Caco-2 (cell line): ENCODE results near the gene ALX3. TPM values are rescaled to one million over a fixed set of nuclear protein-coding genes. Genes with fewer than 3 reads are reported as not detected.

Experiments used
- BruUV-seq: library from RNA; stranded (reverse); fragments of 400-500 nt; replicated peaks from 2 replicates; lab custom pipeline; 2021; lab: Mats Ljungman, UMichigan
- CTCF ChIA-PET: fragments of 300-600 bp; sonication (Branson Sonifier 250); formaldehyde crosslinking; loops from one replicate; lab custom pipeline; 2022; ENCODE audit warnings: antibody characterized with exemption; lab: Charles Lee
- POLR2A ChIA-PET: fragments of 300-600 bp; sonication (Branson Sonifier 250); formaldehyde crosslinking; loops from one replicate; lab custom pipeline; 2022; ENCODE audit warnings: antibody characterized with exemption; lab: Charles Lee
- DNase-seq, 2 experiments: peaks; one replicate each; pipeline versions ENCODE4 v3.0.0 to v3.0.0-alpha.2; 2020 to 2022
- H3K27me3 ChIP-seq: replicated peaks from 2 replicates; pipeline ENCODE4 v1.6.0; 2011; ENCODE audit warnings: low read length; ENCODE audit not compliant: control insufficient read depth, insufficient read depth
- H3K36me3 ChIP-seq: 2 replicates; pipeline ENCODE4 v1.5.1; 2011; ENCODE audit warnings: low read length; ENCODE audit not compliant: control insufficient read depth, insufficient read depth
- H3K4me1 ChIP-seq: fragments of 250-450 bp; sonication (Bioruptor Pico); 2 replicates; pipeline ENCODE4 v1.5.1; 2020; ENCODE audit warnings: mild to moderate bottlenecking
- H3K4me3 ChIP-seq: 2 replicates; pipeline ENCODE4 v1.5.1; 2011; ENCODE audit warnings: low read depth, mild to moderate bottlenecking, control low read depth, low read length
- H3K9me3 ChIP-seq: fragments of 250-450 bp; sonication (Bioruptor Pico); 2 replicates; pipeline ENCODE4 v1.5.1; 2020; ENCODE audit warnings: mild to moderate bottlenecking, moderate library complexity
- H3K27ac Mint-ChIP-seq: one replicate; pipeline ENCODE4 v1.8.0; 2022; ENCODE audit warnings: mixed read lengths; ENCODE audit not compliant: unreplicated experiment
- H3K27me3 Mint-ChIP-seq: one replicate; pipeline ENCODE4 v1.8.0; 2022; ENCODE audit warnings: mixed read lengths; ENCODE audit not compliant: insufficient read depth, unreplicated experiment
- H3K36me3 Mint-ChIP-seq: one replicate; pipeline ENCODE4 v1.8.0; 2022; ENCODE audit warnings: mild to moderate bottlenecking, mixed read lengths; ENCODE audit not compliant: insufficient read depth, unreplicated experiment
- H3K4me1 Mint-ChIP-seq: one replicate; pipeline ENCODE4 v1.8.0; 2022; ENCODE audit warnings: low read depth, mixed read lengths; ENCODE audit not compliant: unreplicated experiment
- H3K4me3 Mint-ChIP-seq: one replicate; pipeline ENCODE4 v1.8.0; 2022; ENCODE audit warnings: mild to moderate bottlenecking, moderate library complexity, mixed read lengths; ENCODE audit not compliant: unreplicated experiment
- H3K9me3 Mint-ChIP-seq: one replicate; pipeline ENCODE4 v1.8.0; 2022; ENCODE audit warnings: mixed read lengths; ENCODE audit not compliant: unreplicated experiment
- intact Hi-C: fragments of 100-400 bp; cut with micrococcal nuclease; formaldehyde crosslinking; loops from one replicate; pipeline ENCODE4 v1.10.0; 2022; ENCODE audit not compliant: unreplicated experiment
- total RNA-seq: library from RNA; stranded (reverse); gene quantifications from 2 replicates; pipeline ENCODE4 v1.2.3, GENCODE V29; 2022
- TF ChIP-seq, protein P1 (sequence below), 2 experiments: fragments of 200-600 bp in 1 of 2; IDR thresholded peaks; 1 replicate in 1 of 2; 2 replicates in 1 of 2; pipeline versions ENCODE4 v1.5.1 to v1.8.0; 2011 to 2022; ENCODE audit warnings: antibody characterized with exemption in 1 of 2, control low read depth in 1 of 2, inconsistent platforms in 1 of 2, low read depth in 1 of 2, low read length in 1 of 2, mild to moderate bottlenecking in 1 of 2, moderate library complexity in 1 of 2; ENCODE audit not compliant: insufficient read depth in 1 of 2, severe bottlenecking in 1 of 2, unreplicated experiment in 1 of 2

Gene ALX3
- total RNA-seq, 1 experiment from 2014 or later: not detected

DNA sequence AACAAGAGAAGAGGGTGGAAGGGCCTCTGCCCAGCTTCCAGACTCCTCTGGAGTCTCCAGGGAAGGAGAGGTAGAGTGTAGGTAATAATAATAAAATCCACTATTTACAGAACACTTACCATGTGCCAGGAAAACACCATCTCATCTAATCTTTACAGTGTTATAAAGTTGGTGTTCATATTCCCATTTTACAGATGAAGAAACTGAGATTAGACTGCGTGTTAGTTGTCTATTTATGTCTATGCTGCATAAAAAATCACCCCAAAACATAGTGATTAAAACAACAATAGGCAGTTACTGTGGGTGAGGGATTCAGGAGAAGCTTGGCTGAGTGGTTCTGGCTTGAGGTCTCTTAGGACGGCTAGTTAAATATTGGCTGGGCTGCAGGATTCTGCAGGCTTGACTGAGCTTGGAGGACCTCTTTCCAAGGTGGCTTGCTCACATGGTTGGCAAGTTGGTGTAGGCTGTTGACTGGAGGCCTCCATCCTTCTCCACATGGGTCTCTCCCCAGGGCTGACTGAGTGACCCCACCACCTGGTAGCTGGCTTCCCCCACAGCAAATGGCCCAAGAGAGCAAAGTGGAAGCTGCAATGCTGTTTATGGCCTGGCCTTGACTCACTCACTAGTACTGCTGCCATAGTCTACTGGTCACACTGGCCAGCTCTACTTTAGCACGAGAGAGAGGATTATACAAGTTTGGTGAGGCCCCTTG lies 6.5 kb upstream of the ALX3 start:
- H3K9me3 Mint-ChIP-seq: no peaks in the 10 kb centered on the region
- Histone ChIP-seq H3K27me3 (no peaks in the 10 kb centered on the region), H3K9me3 (no peaks in the 10 kb centered on the region), H3K36me3 (no peaks in the 10 kb centered on the region), H3K4me3 (no peak overlapping the region), H3K4me1 (no peaks in the 10 kb centered on the region)
- H3K27ac Mint-ChIP-seq: no peak overlapping the region
- H3K4me3 Mint-ChIP-seq: no peak overlapping the region
- intact Hi-C loops: no loop called here
- POLR2A ChIA-PET: no interaction called here
- H3K4me1 Mint-ChIP-seq: no peaks in the 10 kb centered on the region
- TF ChIP-seq, protein P1, sequence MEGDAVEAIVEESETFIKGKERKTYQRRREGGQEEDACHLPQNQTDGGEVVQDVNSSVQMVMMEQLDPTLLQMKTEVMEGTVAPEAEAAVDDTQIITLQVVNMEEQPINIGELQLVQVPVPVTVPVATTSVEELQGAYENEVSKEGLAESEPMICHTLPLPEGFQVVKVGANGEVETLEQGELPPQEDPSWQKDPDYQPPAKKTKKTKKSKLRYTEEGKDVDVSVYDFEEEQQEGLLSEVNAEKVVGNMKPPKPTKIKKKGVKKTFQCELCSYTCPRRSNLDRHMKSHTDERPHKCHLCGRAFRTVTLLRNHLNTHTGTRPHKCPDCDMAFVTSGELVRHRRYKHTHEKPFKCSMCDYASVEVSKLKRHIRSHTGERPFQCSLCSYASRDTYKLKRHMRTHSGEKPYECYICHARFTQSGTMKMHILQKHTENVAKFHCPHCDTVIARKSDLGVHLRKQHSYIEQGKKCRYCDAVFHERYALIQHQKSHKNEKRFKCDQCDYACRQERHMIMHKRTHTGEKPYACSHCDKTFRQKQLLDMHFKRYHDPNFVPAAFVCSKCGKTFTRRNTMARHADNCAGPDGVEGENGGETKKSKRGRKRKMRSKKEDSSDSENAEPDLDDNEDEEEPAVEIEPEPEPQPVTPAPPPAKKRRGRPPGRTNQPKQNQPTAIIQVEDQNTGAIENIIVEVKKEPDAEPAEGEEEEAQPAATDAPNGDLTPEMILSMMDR (IDR thresholded peaks at IDR 0.05; ENCODE audit: insufficient read depth in 1 of 2, low read depth in 1 of 2, low read length in 1 of 2, severe bottlenecking in 1 of 2, unreplicated experiment in 1 of 2): no peak
- CTCF ChIA-PET: no interaction called here
- no TSS peak for BruUV-seq
- DNase-seq: no peak
- H3K27me3 Mint-ChIP-seq: no peaks in the 10 kb centered on the region
- no peaks in the 10 kb centered on the region for H3K36me3 Mint-ChIP-seq

DNA sequence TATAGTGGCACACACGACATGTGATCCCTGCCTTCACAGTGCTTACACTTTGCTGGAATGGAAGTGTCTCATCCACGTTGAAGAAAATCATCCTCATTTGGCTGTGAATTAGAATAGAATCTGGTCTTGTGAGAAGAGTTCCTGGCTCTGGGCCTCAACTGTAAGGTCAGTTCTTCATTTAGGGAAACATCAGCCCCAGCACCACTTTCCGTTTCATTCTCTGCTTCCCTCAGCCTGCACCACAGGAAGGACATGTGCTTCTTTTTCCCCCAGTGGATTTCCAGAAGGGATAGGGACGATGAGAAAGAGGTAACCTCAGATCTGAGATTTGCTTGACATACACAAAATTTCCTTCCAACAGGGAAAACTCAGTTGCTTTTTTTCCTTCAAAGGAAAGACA lies 3.7 kb upstream of the ALX3 start:
- Histone ChIP-seq H3K36me3 (no peaks in the 10 kb centered on the region), H3K27me3 (no peaks in the 10 kb centered on the region), H3K4me3 (no peak overlapping the region), H3K4me1 (no peaks in the 10 kb centered on the region), H3K9me3 (no peaks in the 10 kb centered on the region)
- Mint-ChIP-seq H3K4me1 (no peaks in the 10 kb centered on the region), H3K4me3 (no peak overlapping the region), H3K36me3 (no peaks in the 10 kb centered on the region), H3K27me3 (no peaks in the 10 kb centered on the region), H3K9me3 (no peaks in the 10 kb centered on the region), H3K27ac (no peak overlapping the region)
- intact Hi-C loops: no loop called here
- CTCF ChIA-PET: no interaction called here
- POLR2A ChIA-PET: no interaction called here
- no peak for DNase-seq
- BruUV-seq: no TSS peak
- TF ChIP-seq, protein P1 (IDR thresholded peaks at IDR 0.05; ENCODE audit: insufficient read depth in 1 of 2, low read depth in 1 of 2, low read length in 1 of 2, severe bottlenecking in 1 of 2, unreplicated experiment in 1 of 2): no peak

DNA sequence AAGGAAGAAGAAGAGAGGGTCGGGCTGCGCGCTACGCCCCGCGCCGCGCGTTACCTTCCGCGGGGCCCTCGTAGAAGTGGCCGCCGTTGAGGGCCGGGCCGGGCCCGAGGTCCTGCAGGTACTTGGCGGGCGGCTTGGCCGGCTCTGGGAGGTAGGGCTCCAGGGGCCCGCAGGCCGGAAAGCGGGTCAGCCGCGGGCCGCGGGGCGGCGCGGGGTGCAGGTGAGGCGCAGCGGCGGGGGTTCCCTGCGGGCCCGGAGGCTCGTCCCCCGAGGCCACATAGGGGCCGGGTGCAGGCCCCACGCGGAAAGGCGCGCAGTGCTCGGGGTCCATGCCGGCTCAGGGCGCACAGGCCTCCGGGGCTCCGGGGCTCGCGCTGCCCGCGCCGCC lies 196 bp downstream of the ALX3 start:
- no peak overlapping the region for H3K27ac Mint-ChIP-seq
- intact Hi-C loops: no loop called here
- H3K36me3 Mint-ChIP-seq: no peaks in the 10 kb centered on the region
- no peaks in the 10 kb centered on the region for H3K36me3 ChIP-seq
- H3K9me3 ChIP-seq: no peaks in the 10 kb centered on the region
- H3K4me1 Mint-ChIP-seq: no peaks in the 10 kb centered on the region
- no peak overlapping the region for H3K4me3 Mint-ChIP-seq
- ChIA-PET POLR2A (no interaction called here), CTCF (interaction anchor here (1.3 kb wide), 1 partner anchor 10 kb away, joined by 6 read pairs; no protein-coding TSS in a partner anchor)
- no peaks in the 10 kb centered on the region for H3K4me1 ChIP-seq
- no peak for DNase-seq
- BruUV-seq: no TSS peak
- H3K4me3 ChIP-seq: no peak overlapping the region
- H3K27me3 ChIP-seq: no peaks in the 10 kb centered on the region
- TF ChIP-seq, protein P1 (IDR thresholded peaks at IDR 0.05; ENCODE audit: insufficient read depth in 1 of 2, low read depth in 1 of 2, low read length in 1 of 2, severe bottlenecking in 1 of 2, unreplicated experiment in 1 of 2): no peak
- no peaks in the 10 kb centered on the region for H3K27me3 Mint-ChIP-seq
- H3K9me3 Mint-ChIP-seq: no peaks in the 10 kb centered on the region
